NCI-H2081 treated with DMSO at 0.1 percent for 48 hours (cell line): Measurements from ENCODE around the gene NES.

Experiments used
- DNase-seq: peaks from one replicate; lab custom pipeline; 2025; lab: John Stamatoyannopoulos, UW

Gene NES

GRCh38 chr1:156662005-156662799, 15.0 kb downstream of the NES start:
- DNase-seq, result no peak

DNA sequence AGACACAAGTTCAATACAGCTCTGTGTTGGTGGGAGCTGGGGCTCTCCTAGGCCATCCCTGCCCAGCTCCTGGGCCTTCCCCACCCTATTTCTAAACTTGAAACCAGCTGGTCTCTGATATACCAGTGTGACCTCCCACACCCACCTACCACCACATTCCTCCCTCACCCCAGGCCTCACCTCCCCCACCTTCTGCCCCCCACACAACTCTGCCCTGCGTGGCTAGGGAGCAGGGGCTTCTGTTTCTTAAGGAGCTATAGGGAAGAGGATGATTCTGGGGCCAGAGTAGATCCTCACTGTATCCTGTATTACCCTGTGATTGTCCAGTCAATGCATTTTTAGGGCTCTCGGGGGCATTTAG, 16.5 kb downstream of the NES start:
- DNase-seq, result no peak

GRCh38 chr1:156659988-156660751, 17.0 kb downstream of the NES start:
- peak; percentile 78 for DNase-seq

GRCh38 chr1:156659661-156659987, 17.6 kb downstream of the NES start:
- no peak for DNase-seq

DNA sequence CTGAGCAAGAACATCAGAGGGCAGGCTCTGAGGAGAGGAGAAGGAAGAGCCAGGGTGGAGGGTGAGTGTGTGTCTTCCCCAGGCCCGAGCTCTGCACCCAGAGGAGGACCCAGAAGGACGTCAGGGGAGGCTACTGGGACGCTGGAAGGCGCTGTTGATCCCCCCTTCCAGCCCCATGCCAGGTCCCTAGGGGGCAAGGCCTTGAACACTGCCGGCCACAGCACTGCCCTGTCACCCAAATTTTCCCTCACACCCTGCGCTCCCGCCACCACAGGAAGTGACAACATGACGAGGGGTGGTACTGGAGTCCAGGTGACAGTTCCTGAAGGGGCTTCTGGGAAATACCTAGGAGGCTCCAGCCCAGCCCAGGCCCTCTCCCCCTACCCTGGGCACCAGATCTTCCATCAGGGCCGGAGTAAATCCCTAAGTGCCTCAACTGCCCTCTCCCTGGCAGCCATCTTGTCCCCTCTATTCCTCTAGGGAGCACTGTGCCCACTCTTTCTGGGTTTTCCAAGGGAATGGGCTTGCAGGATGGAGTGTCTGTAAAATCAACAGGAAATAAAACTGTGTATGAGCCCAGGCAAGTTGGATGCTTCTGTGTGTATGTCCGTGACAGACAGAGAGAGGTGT, 18.1 kb downstream of the NES start:
- DNase-seq, result no peak

DNA sequence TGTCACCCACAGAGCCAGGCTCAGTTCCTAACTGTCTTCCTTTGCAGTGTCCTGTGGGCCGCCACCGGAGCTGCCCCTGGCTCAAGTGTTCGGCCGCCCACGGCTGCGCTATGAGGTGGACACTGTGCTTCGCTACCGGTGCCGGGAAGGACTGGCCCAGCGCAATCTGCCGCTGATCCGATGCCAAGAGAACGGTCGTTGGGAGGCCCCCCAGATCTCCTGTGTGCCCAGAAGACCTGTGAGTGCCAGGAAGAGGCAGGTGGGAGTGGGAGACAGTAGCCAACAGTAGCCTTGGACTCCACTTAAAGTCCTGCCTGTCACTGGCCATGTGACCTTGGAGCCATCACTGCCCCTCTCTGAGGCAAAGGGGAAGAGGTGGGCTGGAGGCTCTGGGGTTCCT, 18.7 kb downstream of the NES start:
- no peak for DNase-seq

DNA sequence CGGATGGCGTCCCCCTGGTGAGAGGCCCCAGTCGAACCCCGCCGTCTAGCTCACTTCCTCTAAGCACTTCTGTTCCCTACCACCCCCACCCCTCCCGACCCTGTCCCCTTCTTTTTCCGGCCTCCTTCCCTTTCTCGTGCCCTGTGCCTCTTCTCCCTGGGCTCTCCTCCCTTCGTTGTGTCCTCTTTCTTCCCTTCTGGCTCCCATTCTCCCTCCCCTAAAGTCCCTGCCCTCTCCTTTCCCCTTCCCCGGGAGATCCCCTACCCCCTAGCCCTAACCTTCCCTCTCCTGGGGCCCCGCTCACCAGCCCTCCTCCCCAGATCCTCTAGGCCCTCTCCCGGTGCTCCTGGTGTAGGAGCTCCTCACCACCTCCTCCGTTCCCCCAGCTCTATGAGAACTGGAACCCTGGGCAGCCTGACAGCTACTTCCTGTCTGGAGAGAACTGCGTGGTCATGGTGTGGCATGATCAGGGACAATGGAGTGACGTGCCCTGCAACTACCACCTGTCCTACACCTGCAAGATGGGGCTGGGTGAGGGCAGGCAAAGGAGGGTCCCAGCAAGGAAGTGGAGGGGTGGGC, 19.4 kb downstream of the NES start:
- no peak for DNase-seq

DNA sequence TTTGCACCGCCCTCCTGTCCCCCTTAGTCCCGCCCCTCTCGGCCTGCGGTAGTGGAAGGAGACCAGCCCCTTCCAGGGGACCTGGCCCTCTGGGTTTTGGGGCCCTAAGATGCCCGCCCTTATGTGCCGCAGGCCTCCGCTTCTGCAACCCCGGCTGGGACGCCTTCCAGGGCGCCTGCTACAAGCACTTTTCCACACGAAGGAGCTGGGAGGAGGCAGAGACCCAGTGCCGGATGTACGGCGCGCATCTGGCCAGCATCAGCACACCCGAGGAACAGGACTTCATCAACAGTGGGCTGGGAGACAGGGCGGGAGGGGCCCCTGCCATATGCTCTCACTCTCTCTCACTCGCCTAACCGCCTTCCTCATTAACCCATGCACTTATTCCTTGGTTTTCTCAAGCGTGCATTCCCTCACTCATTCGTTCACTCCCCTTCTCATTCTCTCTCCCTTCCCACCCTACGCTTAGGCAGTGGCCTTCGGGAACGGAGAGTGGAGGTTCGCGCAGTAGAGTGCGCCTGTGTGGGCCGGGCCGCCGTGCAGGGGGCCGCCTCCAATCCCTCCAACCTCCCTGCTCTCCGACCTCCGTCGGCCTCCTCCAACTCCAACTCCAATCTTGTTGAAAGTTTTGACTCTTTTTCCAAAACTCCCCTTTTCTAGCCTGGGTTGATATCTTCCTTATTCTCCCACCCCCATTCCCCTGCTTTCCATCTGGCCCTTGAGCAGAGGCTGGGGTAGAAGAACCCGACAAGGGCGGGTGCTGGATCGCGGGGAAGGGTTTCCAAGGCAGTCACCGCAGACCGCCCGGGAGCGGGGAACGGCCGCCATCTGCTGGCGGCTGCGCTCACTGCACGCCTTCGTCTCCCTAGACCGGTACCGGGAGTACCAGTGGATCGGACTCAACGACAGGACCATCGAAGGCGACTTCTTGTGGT, 20.1 kb downstream of the NES start:
- no peak for DNase-seq

GRCh38 chr1:156655904-156656516, 21.2 kb downstream of the NES start:
- DNase-seq, result no peak

DNA sequence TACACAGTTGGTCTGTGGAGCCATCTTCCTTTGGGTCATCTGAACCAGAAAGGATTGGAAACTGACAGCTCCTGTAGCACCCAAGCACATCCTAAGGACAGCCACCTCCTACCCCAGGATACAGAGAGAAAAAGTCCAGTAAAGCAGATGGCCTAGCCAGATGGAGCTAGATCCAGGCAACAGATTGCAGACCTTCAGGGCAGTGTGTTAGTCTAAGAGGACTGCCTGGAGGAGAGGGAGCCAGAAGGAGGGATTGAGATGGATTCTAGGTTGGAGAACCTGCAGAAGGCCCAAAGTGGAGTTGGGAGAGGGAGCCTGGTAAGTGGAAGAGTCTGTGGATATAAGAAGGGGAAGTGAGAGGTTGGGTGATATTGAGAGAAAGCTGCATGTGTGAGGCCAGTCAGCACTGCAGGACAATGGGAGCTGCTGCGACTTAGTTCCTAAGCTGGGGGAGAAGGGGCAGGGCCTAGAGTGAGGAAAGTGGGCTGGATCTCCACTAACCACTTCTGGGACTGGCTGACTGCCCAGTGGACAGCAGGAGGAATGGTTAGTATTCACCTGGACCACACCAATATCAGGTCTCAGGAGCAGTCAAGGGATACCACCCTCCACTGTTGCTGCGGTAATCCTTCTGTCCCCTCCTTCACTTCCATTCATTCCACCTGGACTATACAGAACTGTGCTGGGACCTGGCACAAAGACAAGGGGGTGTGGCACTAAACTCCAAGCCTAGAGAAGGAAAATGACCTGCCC, 21.9 kb downstream of the NES start:
- DNase-seq, result no peak

GRCh38 chr1:156654700-156655099, 22.5 kb downstream of the NES start:
- DNase-seq, result no peak

GRCh38 chr1:156652992-156653355, 24.2 kb downstream of the NES start:
- no peak for DNase-seq

- no peak for DNase-seq
These were observed 24.8 kb downstream of the NES start for GRCh38 chr1:156652131-156652991.

DNA sequence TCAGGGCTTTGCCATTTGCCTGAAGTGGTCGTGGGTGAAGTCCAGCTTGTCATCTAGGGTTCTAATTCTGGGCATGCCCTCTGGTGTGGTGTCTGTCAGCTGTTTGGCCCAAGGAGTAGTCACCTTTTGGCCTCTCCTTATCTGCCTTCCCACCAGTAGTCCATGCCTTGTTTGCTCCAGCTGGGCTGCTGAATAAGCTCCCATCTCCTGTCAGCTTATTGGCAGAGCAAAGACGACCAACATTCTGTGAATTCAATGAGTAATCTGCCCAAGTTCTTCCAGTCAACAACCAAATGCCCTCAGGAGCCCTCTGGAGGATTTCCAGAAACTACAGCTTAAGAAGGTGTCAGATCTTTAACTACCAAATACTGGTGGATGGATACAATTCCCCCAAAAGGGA, 28.3 kb downstream of the NES start:
- DNase-seq, result no peak

- DNase-seq, result no peak
These were observed 28.7 kb downstream of the NES start for GRCh38 chr1:156648496-156648895.

- no peak for DNase-seq
These were observed 29.9 kb downstream of the NES start for GRCh38 chr1:156647351-156647750.

DNA sequence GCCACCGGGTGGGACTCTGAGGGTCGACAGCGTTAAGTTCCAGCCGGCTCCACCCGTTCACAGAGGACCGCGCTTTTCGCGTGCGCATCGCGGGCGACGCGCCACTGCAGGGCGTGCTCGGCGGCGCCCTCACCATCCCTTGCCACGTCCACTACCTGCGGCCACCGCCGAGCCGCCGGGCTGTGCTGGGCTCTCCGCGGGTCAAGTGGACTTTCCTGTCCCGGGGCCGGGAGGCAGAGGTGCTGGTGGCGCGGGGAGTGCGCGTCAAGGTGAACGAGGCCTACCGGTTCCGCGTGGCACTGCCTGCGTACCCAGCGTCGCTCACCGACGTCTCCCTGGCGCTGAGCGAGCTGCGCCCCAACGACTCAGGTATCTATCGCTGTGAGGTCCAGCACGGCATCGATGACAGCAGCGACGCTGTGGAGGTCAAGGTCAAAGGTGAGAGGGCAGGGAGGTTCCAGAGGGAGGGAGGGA, 30.4 kb downstream of the NES start:
- no peak for DNase-seq

DNA sequence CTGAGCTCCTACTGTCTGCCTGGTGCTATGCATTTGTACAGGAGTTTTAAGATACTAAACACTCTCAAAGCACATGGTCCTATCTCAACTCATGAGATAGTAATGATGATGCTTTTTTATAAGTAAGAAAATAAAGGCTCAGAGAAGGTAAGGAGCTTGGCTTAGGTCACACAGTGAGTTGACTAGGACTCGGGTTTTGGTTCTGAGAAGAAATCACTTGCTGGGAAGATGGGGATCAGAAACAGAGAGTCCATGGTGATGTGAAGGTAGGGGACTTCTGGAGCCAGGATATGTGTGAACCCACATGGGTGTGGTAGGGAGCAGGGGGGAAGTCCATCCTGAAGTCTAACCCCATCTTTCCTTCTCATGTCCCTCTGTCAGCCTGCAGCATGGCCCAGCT, 31.5 kb downstream of the NES start:
- no peak for DNase-seq

GRCh38 chr1:156645056-156645455, 32.2 kb downstream of the NES start:
- no peak for DNase-seq

DNA sequence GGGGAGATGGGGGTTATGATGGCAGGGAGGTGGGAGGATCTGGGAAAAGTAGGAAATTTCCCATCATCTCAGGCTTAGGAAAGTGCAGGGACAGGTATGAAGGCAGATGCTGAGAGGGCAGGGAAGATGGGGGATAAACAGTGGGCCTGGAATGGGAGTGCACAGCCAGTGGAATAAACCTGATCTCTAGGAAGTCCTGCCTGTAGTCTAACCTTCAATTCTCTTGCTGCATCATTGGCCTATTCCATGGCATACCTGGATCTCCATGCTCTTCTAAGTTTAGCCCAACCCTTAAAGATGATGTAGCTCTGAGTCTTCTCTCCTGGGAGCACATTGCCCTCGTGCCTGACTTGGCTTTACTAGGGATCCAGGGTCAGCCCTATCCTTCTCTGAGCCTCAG, 32.6 kb downstream of the NES start:
- no peak for DNase-seq
